GM23338 (cell line): ENCODE results near the gene TMPRSS9. TPM values are rescaled to one million over a fixed set of nuclear protein-coding genes. Genes with fewer than 3 reads are reported as not detected.

Experiments used
- ATAC-seq: fragments of 200-7000 bp; cut with Tn5 transposase; 3 replicates; pipeline ENCODE4 v1.9.1; 2020
- DNase-seq: peaks from one replicate; pipeline ENCODE4 v3.0.0-alpha.2; 2015; ENCODE audit warnings: low spot score
- H2AFZ ChIP-seq: fragments of 200-600 bp; sonication (generic); 2 replicates; pipeline ENCODE4 v1.8.0; 2016; ENCODE audit warnings: antibody characterized with exemption, mild to moderate bottlenecking, moderate library complexity
- H3F3A ChIP-seq: fragments of 200-600 bp; sonication (generic); replicated peaks from 2 replicates; pipeline ENCODE4 v1.8.0; 2017; ENCODE audit warnings: antibody characterized with exemption, mixed run types, low read depth
- H3K27ac ChIP-seq: fragments of 200-600 bp; sonication (generic); 2 replicates; pipeline ENCODE4 v1.6.1; 2016; ENCODE audit warnings: low read depth
- H3K27me3 ChIP-seq: fragments of 200-600 bp; sonication (generic); 2 replicates; pipeline ENCODE4 v1.8.0; 2016; ENCODE audit warnings: mild to moderate bottlenecking, mixed run types, moderate library complexity; ENCODE audit not compliant: insufficient read depth
- H3K36me3 ChIP-seq: fragments of 200-600 bp; sonication (generic); 2 replicates; pipeline ENCODE4 v1.8.0; 2016; ENCODE audit warnings: mild to moderate bottlenecking; ENCODE audit not compliant: insufficient read depth
- H3K4me1 ChIP-seq: fragments of 200-600 bp; sonication (generic); 2 replicates; pipeline ENCODE4 v1.8.0; 2016; ENCODE audit warnings: mild to moderate bottlenecking, moderate library complexity; ENCODE audit not compliant: insufficient read depth
- H3K4me2 ChIP-seq: fragments of 200-600 bp; sonication (generic); 2 replicates; pipeline ENCODE4 v1.7.1; 2017; ENCODE audit warnings: mixed run types
- H3K4me3 ChIP-seq: fragments of 200-600 bp; sonication (generic); 2 replicates; pipeline ENCODE4 v1.6.1; 2016; ENCODE audit warnings: mixed run types
- H3K79me2 ChIP-seq: fragments of 200-600 bp; sonication (generic); replicated peaks from 2 replicates; pipeline ENCODE4 v1.8.0; 2017; ENCODE audit warnings: mild to moderate bottlenecking; ENCODE audit not compliant: insufficient read depth
- H3K9me2 ChIP-seq: fragments of 200-600 bp; sonication (generic); 2 replicates; pipeline ENCODE4 v1.8.0; 2017; ENCODE audit not compliant: insufficient read depth
- H4K20me1 ChIP-seq: fragments of 200-600 bp; sonication (generic); replicated peaks from 2 replicates; pipeline ENCODE4 v1.8.0; 2017; ENCODE audit warnings: mild to moderate bottlenecking; ENCODE audit not compliant: insufficient read depth
- H3K27ac Mint-ChIP-seq: 2 replicates; pipeline ENCODE4 v1.8.0; 2020; ENCODE audit warnings: inconsistent platforms, mild to moderate bottlenecking, moderate library complexity, mixed read lengths
- H3K27me3 Mint-ChIP-seq: 3 replicates; pipeline ENCODE4 v1.8.0; 2022; ENCODE audit warnings: low read depth, mild to moderate bottlenecking, moderate library complexity, mixed read lengths, inconsistent platforms; ENCODE audit not compliant: insufficient read depth, poor library complexity
- H3K36me3 Mint-ChIP-seq: 3 replicates; pipeline ENCODE4 v1.8.0; 2021; ENCODE audit warnings: low read depth, mild to moderate bottlenecking, inconsistent platforms, moderate library complexity, mixed read lengths
- H3K4me1 Mint-ChIP-seq: 3 replicates; pipeline ENCODE4 v1.8.0; 2020; ENCODE audit warnings: mild to moderate bottlenecking, inconsistent platforms, mixed read lengths
- H3K4me3 Mint-ChIP-seq: 3 replicates; pipeline ENCODE4 v1.8.0; 2021; ENCODE audit warnings: moderate library complexity, mild to moderate bottlenecking, inconsistent platforms, mixed read lengths
- H3K9me3 Mint-ChIP-seq: 3 replicates; pipeline ENCODE4 v1.8.0; 2020; ENCODE audit warnings: moderate library complexity, mild to moderate bottlenecking, inconsistent platforms, mixed read lengths
- CREB1 ChIP-seq: fragments of 250-450 bp; sonication (Bioruptor Pico); IDR thresholded peaks from 2 replicates; pipeline ENCODE4 v1.5.0; 2020; ENCODE audit warnings: low read depth, mild to moderate bottlenecking, moderate library complexity
- CTCF ChIP-seq, 2 experiments: fragments of 200-600 bp in 1 of 2; sonication (generic) in 1 of 2; conservative IDR thresholded peaks; 2 replicates each; pipeline versions ENCODE4 v1.5.1 to v1.6.1; 2016 to 2017; ENCODE audit warnings: antibody characterized with exemption in 2 of 2, low read depth in 2 of 2, mild to moderate bottlenecking in 2 of 2, moderate library complexity in 1 of 2
- ETS1 ChIP-seq: IDR thresholded peaks from 2 replicates; pipeline ENCODE4 v1.6.1; 2016; ENCODE audit warnings: antibody characterized with exemption
- EZH2 ChIP-seq: fragments of 200-600 bp; sonication (generic); IDR thresholded peaks from one replicate; pipeline ENCODE4 v1.8.0; 2017; ENCODE audit warnings: antibody characterized with exemption, mild to moderate bottlenecking, low read depth; ENCODE audit not compliant: unreplicated experiment
- EZH2phosphoT487 ChIP-seq: fragments of 200-600 bp; sonication (generic); IDR thresholded peaks from one replicate; pipeline ENCODE4 v1.8.1; 2018; ENCODE audit warnings: antibody characterized with exemption; ENCODE audit not compliant: unreplicated experiment
- JUNB ChIP-seq: IDR thresholded peaks from one replicate; pipeline ENCODE4 v1.6.1; 2016; ENCODE audit warnings: antibody characterized with exemption; ENCODE audit not compliant: unreplicated experiment
- NANOG ChIP-seq: IDR thresholded peaks from 2 replicates; pipeline ENCODE4 v1.6.1; 2016; ENCODE audit warnings: antibody characterized with exemption, borderline replicate concordance
- POLR2AphosphoS5 ChIP-seq: IDR thresholded peaks from 2 replicates; pipeline ENCODE4 v1.6.1; 2016; ENCODE audit warnings: antibody characterized with exemption, low read depth
- STAT1 ChIP-seq: IDR thresholded peaks from one replicate; pipeline ENCODE4 v1.6.1; 2016; ENCODE audit warnings: antibody characterized with exemption; ENCODE audit not compliant: unreplicated experiment
- ZNF114 ChIP-seq: fragments of 250-450 bp; sonication (Bioruptor Pico); IDR thresholded peaks from 2 replicates; pipeline ENCODE4 v1.5.0; 2020; ENCODE audit warnings: mild to moderate bottlenecking, moderate library complexity
- ZNF331 ChIP-seq: fragments of 250-450 bp; sonication (Bioruptor Pico); IDR thresholded peaks from 2 replicates; pipeline ENCODE4 v1.5.0; 2020; ENCODE audit warnings: low read depth, mild to moderate bottlenecking, moderate library complexity
- ZNF462 ChIP-seq: fragments of 250-450 bp; sonication (Bioruptor Pico); IDR thresholded peaks from 2 replicates; pipeline ENCODE4 v1.5.0; 2020; ENCODE audit warnings: mild to moderate bottlenecking, moderate library complexity
- polyA plus RNA-seq: library from polyadenylated mRNA; unstranded; fragments of >200 nt; fragmentation: Nextera tagmentation; extraction: Ambion mirVana; gene quantifications from 2 replicates; pipeline ENCODE4 v1.2.1, GENCODE V29; 2016
- total RNA-seq: library from RNA; depleted of rRNA; stranded (reverse); fragments of >200 nt; shearing (Covaris generic); gene quantifications from 2 replicates; pipeline ENCODE4 v1.2.3, GENCODE V29; 2014

Gene TMPRSS9
- total and polyA plus RNA-seq, 2 experiments from 2014 or later, result 0.05 to 0.28 TPM

GRCh38 chr19:2451741-2452140 is 91.7 kb downstream of the TMPRSS9 start:
- H3K4me3 ChIP-seq, result no peak overlapping the region
- no peaks in the 10 kb centered on the region for H3F3A ChIP-seq
- Mint-ChIP-seq H3K27ac (no peak overlapping the region), H3K9me3 (no peaks in the 10 kb centered on the region), H3K27me3 (peaks cover 12% of the 10 kb centered on the region), H3K36me3 (peaks cover 6% of the 10 kb centered on the region), H3K4me3 (no peak overlapping the region), H3K4me1 (peaks cover 35% of the 10 kb centered on the region)
- no peak for DNase-seq
- H3K9me2 ChIP-seq, result no peaks in the 10 kb centered on the region
- H3K79me2 ChIP-seq, result peaks cover 98% of the 10 kb centered on the region
- TF ChIP-seq STAT1, result no peak
- no peak for TF ChIP-seq JUNB
- peaks cover 15% of the 10 kb centered on the region for H3K4me1 ChIP-seq
- H3K4me2 ChIP-seq, result no peak overlapping the region
- peaks cover 33% of the 10 kb centered on the region for H4K20me1 ChIP-seq
- ATAC-seq, result no peak
- H2AFZ ChIP-seq, result no peak overlapping the region
- no peaks in the 10 kb centered on the region for H3K36me3 ChIP-seq
- H3K27ac ChIP-seq, result 0 out of 2 replicates have a peak overlapping the region, but pooled peaks have one; percentile 19
- H3K27me3 ChIP-seq, result no peaks in the 10 kb centered on the region

- H3K4me3 Mint-ChIP-seq, result peak overlapping the region; percentile 26; the same call in 1 of the 3 replicates
- ATAC-seq (no peak), DNase-seq (no peak)
- H3F3A ChIP-seq, result peaks cover 5% of the 10 kb centered on the region; the same call in 1 of the 2 replicates
- peak overlapping the region; percentile 60 for H3K4me2 ChIP-seq
- no peak overlapping the region for H3K27ac ChIP-seq
- peak overlapping the region; percentile 67; the same call in 1 of the 2 replicates for H3K27ac Mint-ChIP-seq
- H3K27me3 Mint-ChIP-seq, result peaks cover 9% of the 10 kb centered on the region
- peaks cover 30% of the 10 kb centered on the region for H3K4me1 Mint-ChIP-seq
- H3K9me3 Mint-ChIP-seq, result no peaks in the 10 kb centered on the region
- H3K79me2 ChIP-seq, result peaks cover 80% of the 10 kb centered on the region
- peaks cover 6% of the 10 kb centered on the region for H3K36me3 Mint-ChIP-seq
- no peak overlapping the region for H2AFZ ChIP-seq
- no peaks in the 10 kb centered on the region for H3K36me3 ChIP-seq
- H3K4me3 ChIP-seq, result 0 out of 2 replicates have a peak overlapping the region, but pooled peaks have one; percentile 13
- H3K4me1 ChIP-seq, result peaks cover 15% of the 10 kb centered on the region
- peaks cover 26% of the 10 kb centered on the region for H4K20me1 ChIP-seq
- no peaks in the 10 kb centered on the region for H3K27me3 ChIP-seq
- no peaks in the 10 kb centered on the region for H3K9me2 ChIP-seq
- TF ChIP-seq EZH2 (no peak), ETS1 (no peak), ZNF114 (CRISPR knock-in tag) (no peak), EZH2phosphoT487 (no peak), CREB1 (CRISPR knock-in tag) (no peak), ZNF331 (CRISPR knock-in tag) (no peak), JUNB (no peak), POLR2AphosphoS5 (no peak), STAT1 (no peak), ZNF462 (CRISPR knock-in tag) (no peak), NANOG (no peak), CTCF (conservative IDR thresholded peaks at IDR 0.05; ENCODE audit: low read depth in 2 of 2) (no peak)
Measured at GRCh38 chr19:2453431-2454025, 93.5 kb downstream of the TMPRSS9 start.
